GM12878 (cell line): ENCODE measurements around the gene APOBEC3H. TPM values are rescaled to one million over a fixed set of nuclear protein-coding genes. Genes with fewer than 3 reads are reported as not detected.

Experiments used
- ATAC-seq: fragments of 200-7000 bp; cut with Tn5 transposase; 3 replicates; pipeline ENCODE4 v1.9.1; 2020; ENCODE audit warnings: mild to moderate bottlenecking, moderate library complexity
- BruUV-seq: library from RNA; stranded (reverse); fragments of 400-500 nt; replicated peaks from 2 replicates; lab custom pipeline; 2021; lab: Mats Ljungman, UMichigan
- CTCF ChIA-PET: fragments of 300-600 bp; sonication (Branson Sonifier 250); formaldehyde crosslinking; extraction: SDS; loops from one replicate; lab custom pipeline; 2021; ENCODE audit warnings: inconsistent platforms; lab: Yijun Ruan, JAX
- POLR2A ChIA-PET: fragments of 350-600 bp; formaldehyde crosslinking; extraction: SDS; loops from one replicate; lab custom pipeline; 2021; ENCODE audit warnings: inconsistent platforms; lab: Charles Lee
- RAD21 ChIA-PET: fragments of 300-600 bp; sonication (Branson Sonifier 250); formaldehyde crosslinking; loops from one replicate; lab custom pipeline; 2023; ENCODE audit warnings: antibody characterized with exemption; ENCODE audit not compliant: unreplicated experiment; lab: Charles Lee
- SMC1A ChIA-PET: fragments of 300-600 bp; sonication (Branson Sonifier 250); formaldehyde crosslinking; loops from one replicate; lab custom pipeline; 2023; ENCODE audit not compliant: unreplicated experiment, uncharacterized antibody; lab: Charles Lee
- DNase-seq: peaks from one replicate; pipeline ENCODE4 v3.0.0-alpha.2; 2011; ENCODE audit warnings: low read depth, low spot score
- FAIRE-seq: peaks from 3 replicates; lab custom pipeline; 2011; peaks lifted over from hg19 to GRCh38; lab: Jason Lieb, UNC
- H2AFZ ChIP-seq: 2 replicates; pipeline ENCODE4 v1.6.0; 2011; ENCODE audit warnings: low read depth, low read length, control low read depth; ENCODE audit not compliant: control insufficient read depth
- H3K27ac ChIP-seq: 2 replicates; pipeline ENCODE4 v1.5.1; 2011; ENCODE audit warnings: control low read depth; ENCODE audit not compliant: control insufficient read depth, insufficient read depth
- H3K27me3 ChIP-seq, 2 experiments: replicated peaks in 1 of 2; 2 replicates each; pipeline versions ENCODE4 v1.6.0 to v1.6.1; 2011; ENCODE audit warnings: low read length in 1 of 2; ENCODE audit not compliant: control insufficient read depth in 2 of 2, insufficient read depth in 2 of 2
- H3K36me3 ChIP-seq, 2 experiments: 2 replicates each; pipeline ENCODE4 v1.5.1; 2011; ENCODE audit warnings: low read length in 1 of 2; ENCODE audit not compliant: control insufficient read depth in 2 of 2, insufficient read depth in 2 of 2
- H3K4me1 ChIP-seq: 2 replicates; pipeline ENCODE4 v1.6.1; 2011; ENCODE audit warnings: mild to moderate bottlenecking, low read length, moderate library complexity, mixed read lengths; ENCODE audit not compliant: control insufficient read depth, insufficient read depth
- H3K4me2 ChIP-seq: 2 replicates; pipeline ENCODE4 v1.6.0; 2011; ENCODE audit warnings: control low read depth; ENCODE audit not compliant: control insufficient read depth, insufficient read depth
- H3K4me3 ChIP-seq: fragments of 200-600 bp; sonication (generic); 2 replicates; pipeline ENCODE4 v1.5.1; 2016
- H3K79me2 ChIP-seq: 2 replicates; pipeline ENCODE4 v1.6.0; 2011; ENCODE audit warnings: low read length; ENCODE audit not compliant: control insufficient read depth, insufficient read depth
- H3K9ac ChIP-seq: 2 replicates; pipeline ENCODE4 v1.8.0; 2011; ENCODE audit warnings: low read length, control low read depth, mixed read lengths; ENCODE audit not compliant: control insufficient read depth, insufficient read depth
- H3K9me3 ChIP-seq: replicated peaks from 3 replicates; pipeline ENCODE4 v1.5.1; 2011; ENCODE audit warnings: mild to moderate bottlenecking, low read length; ENCODE audit not compliant: control insufficient read depth, insufficient read depth
- H4K20me1 ChIP-seq: 2 replicates; pipeline ENCODE4 v1.6.0; 2011; ENCODE audit not compliant: control insufficient read depth, insufficient read depth
- E2F8 ChIP-seq: fragments of 450-650 bp; IDR thresholded peaks from 2 replicates; pipeline ENCODE4 v1.6.1; 2018; ENCODE audit warnings: mild to moderate bottlenecking, low read depth, moderate library complexity; ENCODE audit not compliant: partially characterized antibody
- ESRRA ChIP-seq: IDR thresholded peaks from 2 replicates; pipeline ENCODE4 v1.6.1; 2012; ENCODE audit warnings: mild to moderate bottlenecking, low read length, improper control_type of control experiment
- HDAC2 ChIP-seq: fragments of 200-600 bp; sonication (generic); IDR thresholded peaks from 2 replicates; pipeline ENCODE4 v1.6.1; 2017
- LARP7 ChIP-seq: fragments of 450-650 bp; IDR thresholded peaks from 2 replicates; pipeline ENCODE4 v1.6.1; 2017; ENCODE audit warnings: mild to moderate bottlenecking
- NR2F1 ChIP-seq: fragments of 450-650 bp; conservative IDR thresholded peaks from 2 replicates; pipeline ENCODE4 v1.6.1; 2017; ENCODE audit warnings: mild to moderate bottlenecking
- PKNOX1 ChIP-seq: fragments of 450-650 bp; IDR thresholded peaks from 2 replicates; pipeline ENCODE4 v1.6.1; 2016; ENCODE audit warnings: mild to moderate bottlenecking
- SMARCA5 ChIP-seq: fragments of 450-650 bp; IDR thresholded peaks from 2 replicates; pipeline ENCODE4 v1.6.1; 2017; ENCODE audit warnings: mild to moderate bottlenecking
- ZNF217 ChIP-seq: fragments of 450-650 bp; IDR thresholded peaks from 2 replicates; pipeline ENCODE4 v1.6.1; 2017; ENCODE audit warnings: antibody characterized with exemption, mild to moderate bottlenecking
- WGBS: methylation state at CpG from one replicate; pipeline ENCODE4 v1.1.6; 2016; ENCODE audit warnings: low lambda C conversion rate; ENCODE audit not compliant: insufficient replicate concordance, insufficient coverage; ENCODE audit errors: missing lambda C conversion rate; 5-methylcytosine and 5-hydroxymethylcytosine counted together
- in situ Hi-C: fragments of 300-500 bp; cut with MboI; formaldehyde crosslinking; loops from 9 replicates; pipeline ENCODE4 v1.14.3; 2018; ENCODE audit warnings: mixed read lengths
- intact Hi-C: fragments of 100-400 bp; cut with micrococcal nuclease; formaldehyde crosslinking; loops from one replicate; pipeline ENCODE4 v1.14.2; 2022; ENCODE audit not compliant: unreplicated experiment
- polyA plus RNA-seq, 11 experiments: library from polyadenylated mRNA; depleted of rRNA in 4 of 11; unstranded in 6 of 11; stranded (reverse) in 5 of 11; fragments of >200 nt; fragmentation: Nextera tagmentation in 4 of 11; fragmentation: Illumina TruSeq in 1 of 11; extraction: Ambion mirVana in 4 of 11; extraction: Trizol in 1 of 11; gene quantifications; 1 replicate in 1 of 11; 2 replicates in 10 of 11; pipeline versions ENCODE4 v1.2.1 to v1.2.3, GENCODE V29; 2011 to 2016; ENCODE audit warnings: inconsistent platforms in 2 of 11, missing spikeins in 2 of 11, low read depth in 1 of 11
- total RNA-seq, 4 experiments: library from RNA; depleted of rRNA in 3 of 4; stranded (reverse); fragments of >200 nt in 3 of 4; fragmentation: Illumina TruSeq in 1 of 4; extraction: Trizol in 1 of 4; gene quantifications; 2 replicates each; pipeline versions ENCODE4 v1.2.1 to v1.2.3, GENCODE V29; 2013 to 2021

The APOBEC3H gene
- total and polyA plus RNA-seq, 10 of the 15 experiments (the other 5 are each of a cell fraction or from before 2014, with no cell fraction given), result 7.5 to 23.0 (median 14.8) TPM

- no peaks in the 10 kb centered on the region for H3K9me3 ChIP-seq
- H3K4me3 ChIP-seq, result peak overlapping the region; percentile 80
- peaks cover 3 to 12% of the 10 kb centered on the region in 2 experiments for H3K27me3 ChIP-seq
- TF ChIP-seq LARP7 (peak; percentile 59; the same call in 1 of the 2 replicates), ZNF217 (peak; percentile 71; the same call in 1 of the 2 replicates), E2F8 (no peak), NR2F1 (peak; percentile 75), ESRRA (peak; percentile 35; the same call in 1 of the 2 replicates), PKNOX1 (peak; percentile 53), HDAC2 (no peak), SMARCA5 (peak; percentile 84)
- H3K27ac ChIP-seq, result peak overlapping the region; percentile 73; the same call in 1 of the 2 replicates
- no peak for FAIRE-seq
- H2AFZ ChIP-seq, result no peak overlapping the region
- H3K4me2 ChIP-seq, result peak overlapping the region; percentile 96
- peaks cover 44% of the 10 kb centered on the region for H3K4me1 ChIP-seq
- CTCF ChIA-PET, result interaction anchor here (0.5 to 1.7 kb wide), 10 partner anchors 21 to 379 kb away, joined by 3 to 6 read pairs (median 3); partner anchors contain the start of gene RPL3
- POLR2A ChIA-PET, result interaction anchor here (0.8 to 2.8 kb wide), 6 partner anchors 26 to 684 kb away, joined by 3 to 21 read pairs (median 3); partner anchors contain the start of genes ATF4, KDELR3 and RPL3
- ATAC-seq, result no peak
- H3K9ac ChIP-seq, result peak overlapping the region; percentile 82
- no peaks in the 10 kb centered on the region for H4K20me1 ChIP-seq
- SMC1A ChIA-PET, result interaction anchor here (0.6 to 2.1 kb wide), 7 partner anchors 27 to 281 kb away, joined by 3 to 9 read pairs (median 4); no protein-coding TSS in a partner anchor
- intact Hi-C loops, result loop anchor here (5.0 kb wide), 2 partner anchors 166 to 279 kb away; partner anchors contain the start of genes CBX6 and RPL3
- RAD21 ChIA-PET, result interaction anchor here (0.7 to 6.4 kb wide), 6 partner anchors 53 to 378 kb away, joined by 3 to 32 read pairs (median 4); partner anchors contain the start of genes APOBEC3H and RPL3
- peaks cover 38% of the 10 kb centered on the region for H3K79me2 ChIP-seq
- in situ Hi-C loops, result loop anchor here (25.0 kb wide), 1 partner anchor 361 kb away; the partner anchor contains the start of genes ATF4 and MIEF1
- WGBS, result 45% methylated on average over 16 of the region's 16 CpGs
- no TSS peak for BruUV-seq
- H3K36me3 ChIP-seq, result no peaks in the 10 kb centered on the region; a peak in 1 of 4 replicates
- DNase-seq, result no peak
Observed at GRCh38 chr22:39151329-39151975, 54.4 kb downstream of the APOBEC3H start.
